Gastrocnemius medialis (tissue), 4 donors: ENCODE results near the gene ZFYVE27. TPM values are rescaled to one million over a fixed set of nuclear protein-coding genes. Genes with fewer than 3 reads are reported as not detected.
A peak's percentile ranks its signal among the peaks of the same experiment; 100 is the strongest.

Source experiments
- ATAC-seq, 2 donors: fragments of 150-250 bp; one replicate each; pipeline ENCODE4 v1.9.1; 2016
- DNase-seq, 2 donors: peaks; one replicate each; pipeline ENCODE4 v3.0.0-alpha.2; 2019
- H3K27ac ChIP-seq, 4 donors: fragments of 200-600 bp; sonication (generic); 1 replicate in 1 of 4; 2 replicates in 3 of 4; pipeline ENCODE4 v1.5.1; 2016 to 2018; ENCODE audit warnings: mild to moderate bottlenecking in 2 of 4, moderate library complexity in 1 of 4
- H3K27me3 ChIP-seq, 3 donors: fragments of 200-600 bp; sonication (generic) in 2 of 3; 1 replicate in 1 of 3; 2 replicates in 2 of 3; pipeline versions ENCODE4 v1.5.1 to v1.6.0; 2016 to 2019; ENCODE audit warnings: mild to moderate bottlenecking in 1 of 3, moderate library complexity in 1 of 3
- H3K36me3 ChIP-seq, 2 donors: fragments of 200-600 bp; sonication (generic) in 1 of 2; one replicate each; pipeline ENCODE4 v1.5.1; 2017 to 2018
- H3K4me1 ChIP-seq, 2 donors: fragments of 200-600 bp; sonication (generic) in 1 of 2; one replicate each; pipeline ENCODE4 v1.5.1; 2016 to 2017; ENCODE audit warnings: mild to moderate bottlenecking in 2 of 2
- H3K4me3 ChIP-seq, 4 donors: fragments of 200-600 bp; sonication (generic) in 3 of 4; 1 replicate in 1 of 4; 2 replicates in 3 of 4; pipeline ENCODE4 v1.5.1; 2016 to 2019; ENCODE audit warnings: mild to moderate bottlenecking in 2 of 4
- H3K9me3 ChIP-seq, 3 donors: fragments of 200-600 bp; sonication (generic) in 2 of 3; 1 replicate in 1 of 3; 2 replicates in 2 of 3; pipeline ENCODE4 v1.5.1; 2016 to 2019
- POLR2A ChIP-seq, 2 donors: fragments of 450-650 bp; IDR thresholded peaks; one replicate each; pipeline ENCODE4 v1.6.1; 2017; ENCODE audit warnings: antibody characterized with exemption in 2 of 2, mild to moderate bottlenecking in 2 of 2, moderate library complexity in 2 of 2
- in situ Hi-C, 4 donors: fragments of 200-750 bp; cut with MboI; loops; one replicate each; pipeline versions ENCODE4 v1.15.0 to v1.8.0; 2017; ENCODE audit warnings: low sequenced_read_pairs in 4 of 4
- intact Hi-C: fragments of 100-400 bp; cut with DNase I; formaldehyde crosslinking; loops from one replicate; pipeline ENCODE4 v1.15.1; 2023; ENCODE audit warnings: low total_unique reads
- total RNA-seq, 4 donors: library from RNA; depleted of rRNA; stranded (reverse); fragments of >200 nt; gene quantifications; one replicate each; pipeline versions ENCODE4 v1.1.0 to v1.2.3, GENCODE V29; 2016
- TF ChIP-seq, protein P1 (sequence below), 5 experiments: fragments of 450-650 bp in 3 of 5; fragments of 200-600 bp in 2 of 5; sonication (generic) in 2 of 5; IDR thresholded peaks in 4 of 5; conservative IDR thresholded peaks in 1 of 5; 1 replicate in 4 of 5; 2 replicates in 1 of 5; pipeline ENCODE4 v1.5.1; 2016 to 2019; ENCODE audit warnings: antibody characterized with exemption in 5 of 5, mild to moderate bottlenecking in 3 of 5, moderate library complexity in 3 of 5

ZFYVE27 gene
- total RNA-seq, 4 donors from 2014 or later, result 7.6 to 14.9 (median 11.6) TPM

DNA sequence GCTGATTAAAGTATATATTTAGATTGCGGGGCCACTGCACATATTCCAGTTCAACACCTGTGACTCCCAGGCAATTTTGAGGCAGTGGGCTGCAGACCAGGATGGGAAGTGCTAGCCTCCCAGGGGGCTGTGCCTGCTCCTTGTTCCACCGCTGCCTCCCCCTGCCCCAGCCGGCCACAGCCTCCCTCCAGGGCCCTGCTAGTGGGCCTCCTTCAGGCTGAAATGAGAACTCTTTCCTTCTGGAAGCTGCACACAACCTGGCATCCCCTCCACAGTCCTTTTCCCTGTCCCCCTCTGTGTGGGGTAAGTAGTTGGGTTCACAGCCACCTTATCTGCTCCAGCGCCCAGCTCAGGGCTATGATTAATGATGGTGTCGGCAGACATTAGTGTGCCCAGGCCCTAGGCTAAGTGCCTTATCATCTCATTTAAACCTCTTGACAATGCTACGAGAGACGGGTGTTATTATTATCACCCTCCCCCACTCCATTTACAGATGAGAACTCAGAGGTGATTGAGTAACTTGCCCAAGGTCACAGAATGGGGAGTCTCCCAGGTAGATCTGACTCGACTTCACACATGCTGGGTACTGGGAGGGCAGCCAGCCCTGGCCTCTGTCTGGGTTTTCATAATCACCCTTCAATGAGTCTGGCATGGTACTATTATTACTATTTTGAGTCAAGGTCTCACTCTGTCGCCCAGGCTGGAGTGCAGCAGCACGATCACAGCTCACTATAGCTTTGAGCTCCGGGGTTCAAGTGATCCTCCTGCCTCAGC lies 45.7 kb downstream of the ZFYVE27 start:
- Histone ChIP-seq H3K36me3 (no peaks in the 10 kb centered on the region), H3K9me3 (no peaks in the 10 kb centered on the region), H3K27ac (peak overlapping the region in 2 of 4 donors; percentile 41 to 45), H3K4me1 (peaks cover 4 to 21% of the 10 kb centered on the region in 2 donors), H3K27me3 (no peaks in the 10 kb centered on the region), H3K4me3 (no peak overlapping the region)
- DNase-seq (peak; percentile 24 to 67), ATAC-seq (peak; percentile 49 to 82)
- in situ Hi-C loops (loop anchor here in 1 of 4 donors (25.0 kb wide), 1 partner anchor 255 kb away; the partner anchor contains the start of gene CRTAC1), intact Hi-C loops (no loop called here)
- TF ChIP-seq POLR2A (IDR thresholded peaks at IDR 0.05), result no peak
- TF ChIP-seq, protein P1, sequence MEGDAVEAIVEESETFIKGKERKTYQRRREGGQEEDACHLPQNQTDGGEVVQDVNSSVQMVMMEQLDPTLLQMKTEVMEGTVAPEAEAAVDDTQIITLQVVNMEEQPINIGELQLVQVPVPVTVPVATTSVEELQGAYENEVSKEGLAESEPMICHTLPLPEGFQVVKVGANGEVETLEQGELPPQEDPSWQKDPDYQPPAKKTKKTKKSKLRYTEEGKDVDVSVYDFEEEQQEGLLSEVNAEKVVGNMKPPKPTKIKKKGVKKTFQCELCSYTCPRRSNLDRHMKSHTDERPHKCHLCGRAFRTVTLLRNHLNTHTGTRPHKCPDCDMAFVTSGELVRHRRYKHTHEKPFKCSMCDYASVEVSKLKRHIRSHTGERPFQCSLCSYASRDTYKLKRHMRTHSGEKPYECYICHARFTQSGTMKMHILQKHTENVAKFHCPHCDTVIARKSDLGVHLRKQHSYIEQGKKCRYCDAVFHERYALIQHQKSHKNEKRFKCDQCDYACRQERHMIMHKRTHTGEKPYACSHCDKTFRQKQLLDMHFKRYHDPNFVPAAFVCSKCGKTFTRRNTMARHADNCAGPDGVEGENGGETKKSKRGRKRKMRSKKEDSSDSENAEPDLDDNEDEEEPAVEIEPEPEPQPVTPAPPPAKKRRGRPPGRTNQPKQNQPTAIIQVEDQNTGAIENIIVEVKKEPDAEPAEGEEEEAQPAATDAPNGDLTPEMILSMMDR (IDR thresholded peaks at IDR 0.05 in 4 of 5, conservative IDR thresholded peaks at IDR 0.05 in 1 of 5), result no peak

DNA sequence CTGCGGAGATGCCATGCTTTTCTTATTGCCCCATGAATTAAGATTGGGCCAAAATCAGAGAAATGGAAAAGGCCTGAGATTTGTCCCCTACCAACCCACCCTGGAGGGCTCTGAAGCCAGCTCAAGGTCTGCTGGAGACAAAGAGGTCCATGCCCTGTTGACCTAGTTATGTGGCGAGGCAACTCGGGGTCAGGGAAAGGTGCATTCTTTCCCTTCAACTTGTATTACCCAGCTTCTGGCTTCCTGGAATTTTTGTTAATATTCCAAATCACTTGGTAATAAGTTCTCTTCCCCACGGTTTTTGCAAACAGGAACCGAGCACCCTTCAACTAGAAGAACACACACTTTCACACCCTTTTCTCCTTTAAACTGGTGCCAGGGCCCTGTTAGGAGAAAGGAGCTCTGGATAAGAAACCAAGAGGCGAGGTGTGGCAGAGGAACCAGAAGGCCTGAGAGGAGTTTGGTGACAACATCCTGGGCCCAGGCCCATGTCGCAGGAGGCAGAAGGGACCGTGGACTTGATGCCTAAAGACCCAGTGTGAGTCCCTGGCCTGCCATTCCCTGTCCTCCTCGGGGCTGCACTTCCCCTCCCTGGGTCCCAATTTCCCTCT lies 47.4 kb downstream of the ZFYVE27 start:
- TF ChIP-seq, protein P1 (IDR thresholded peaks at IDR 0.05 in 4 of 5, conservative IDR thresholded peaks at IDR 0.05 in 1 of 5), result no peak
- TF ChIP-seq POLR2A (IDR thresholded peaks at IDR 0.05), result no peak
- in situ Hi-C loops (loop anchor here in 1 of 4 donors (25.0 kb wide), 1 partner anchor 253 kb away; the partner anchor contains the start of gene CRTAC1), intact Hi-C loops (no loop called here)
- Histone ChIP-seq H3K36me3 (no peaks in the 10 kb centered on the region), H3K9me3 (no peaks in the 10 kb centered on the region), H3K27me3 (no peaks in the 10 kb centered on the region), H3K27ac (no peak overlapping the region), H3K4me1 (peaks cover 4 to 25% of the 10 kb centered on the region in 2 donors), H3K4me3 (no peak overlapping the region)
- ATAC-seq (no peak), DNase-seq (no peak)

DNA sequence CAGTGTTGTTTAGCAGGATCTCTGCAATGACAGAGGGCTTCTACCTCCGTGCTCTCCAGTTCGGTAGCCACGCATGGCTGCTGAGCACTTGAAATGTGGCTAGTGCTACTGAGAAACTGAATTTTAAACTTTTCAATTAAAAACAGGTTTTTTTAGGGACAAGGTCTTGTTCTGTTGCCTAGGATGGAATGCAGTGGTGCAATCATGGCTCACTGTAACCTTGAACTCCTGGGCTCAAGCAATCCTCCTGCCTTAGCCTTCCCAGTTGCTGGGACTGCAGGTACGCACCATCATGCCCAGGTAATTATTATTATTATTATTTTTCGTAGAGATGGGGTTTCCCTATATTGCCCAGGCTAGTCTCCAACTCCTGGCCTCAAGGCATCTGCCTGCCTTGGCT lies 48.3 kb downstream of the ZFYVE27 start:
- no peak overlapping the region for H3K4me3 ChIP-seq
- DNase-seq (no peak), ATAC-seq (no peak)
- no peaks in the 10 kb centered on the region for H3K27me3 ChIP-seq
- no peaks in the 10 kb centered on the region for H3K36me3 ChIP-seq
- intact Hi-C loops (no loop called here), in situ Hi-C loops (loop anchor here in 1 of 4 donors (25.0 kb wide), 1 partner anchor 252 kb away; the partner anchor contains the start of gene CRTAC1)
- no peak overlapping the region for H3K27ac ChIP-seq
- H3K4me1 ChIP-seq, result peaks cover 4 to 25% of the 10 kb centered on the region in 2 donors
- no peaks in the 10 kb centered on the region for H3K9me3 ChIP-seq
- TF ChIP-seq, protein P1 (IDR thresholded peaks at IDR 0.05 in 4 of 5, conservative IDR thresholded peaks at IDR 0.05 in 1 of 5), result no peak
- TF ChIP-seq POLR2A (IDR thresholded peaks at IDR 0.05), result no peak

DNA sequence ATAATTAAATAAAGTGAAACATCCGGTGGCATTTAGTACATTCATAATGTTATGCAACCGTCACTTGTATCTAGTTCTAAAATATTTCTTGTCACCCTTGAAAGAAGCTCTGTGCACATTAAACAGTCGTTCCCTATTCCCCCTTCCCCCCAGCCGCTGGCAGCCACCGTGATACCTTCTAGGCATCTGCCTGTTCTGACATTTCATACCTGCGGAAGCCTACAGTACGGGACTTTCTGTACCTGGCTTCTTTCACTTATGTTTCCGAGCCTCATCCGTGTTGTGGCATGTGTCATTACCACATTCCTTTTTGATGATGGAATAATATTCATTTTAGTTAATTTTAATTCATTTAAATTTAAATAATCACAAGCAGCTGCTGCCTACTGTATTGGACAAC lies 48.8 kb downstream of the ZFYVE27 start:
- H3K36me3 ChIP-seq, result no peaks in the 10 kb centered on the region
- no peak for DNase-seq
- no peaks in the 10 kb centered on the region for H3K27me3 ChIP-seq
- no peak for ATAC-seq
- TF ChIP-seq POLR2A (IDR thresholded peaks at IDR 0.05), result no peak
- TF ChIP-seq, protein P1 (IDR thresholded peaks at IDR 0.05 in 4 of 5, conservative IDR thresholded peaks at IDR 0.05 in 1 of 5), result no peak
- no peaks in the 10 kb centered on the region for H3K9me3 ChIP-seq
- intact Hi-C loops (no loop called here), in situ Hi-C loops (loop anchor here in 1 of 4 donors (25.0 kb wide), 1 partner anchor 252 kb away; the partner anchor contains the start of gene CRTAC1)
- peaks cover 4 to 23% of the 10 kb centered on the region in 2 donors for H3K4me1 ChIP-seq
- no peak overlapping the region for H3K4me3 ChIP-seq
- no peak overlapping the region for H3K27ac ChIP-seq
